Fibroblast of lung (primary cell): Measurements from ENCODE around the gene MTA2. TPM values are rescaled to one million over a fixed set of nuclear protein-coding genes. Genes with fewer than 3 reads are reported as not detected.
"Not testable (repeated sequence)": the region's sequence is repeated elsewhere in the genome, so short reads cannot be mapped to it uniquely, and the experiment has no call there.

Experiments used
- DNase-seq, 2 donors: peaks; one replicate each; pipeline versions ENCODE4 v3.0.0 to v3.0.0-alpha.2; 2010; ENCODE audit warnings: low read depth in 2 of 2
- H2AFZ ChIP-seq: 2 replicates; pipeline ENCODE4 v1.5.1; 2012; ENCODE audit warnings: low read length, control low read depth, inconsistent platforms
- H3K27ac ChIP-seq: 2 replicates; pipeline ENCODE4 v1.5.1; 2011; ENCODE audit warnings: low read length, control low read depth; ENCODE audit not compliant: insufficient read depth
- H3K27me3 ChIP-seq: 2 replicates; pipeline ENCODE4 v1.5.1; 2011; ENCODE audit warnings: mild to moderate bottlenecking, low read length; ENCODE audit not compliant: control insufficient read depth, insufficient read depth
- H3K36me3 ChIP-seq: 2 replicates; pipeline ENCODE4 v1.5.1; 2011; ENCODE audit warnings: low read length; ENCODE audit not compliant: control insufficient read depth, insufficient read depth
- H3K4me1 ChIP-seq: 2 replicates; pipeline ENCODE4 v1.5.1; 2011; ENCODE audit warnings: low read length; ENCODE audit not compliant: control insufficient read depth, insufficient read depth; ENCODE audit errors: extremely low read depth
- H3K4me2 ChIP-seq: 2 replicates; pipeline ENCODE4 v1.5.1; 2011; ENCODE audit warnings: low read length, control low read depth; ENCODE audit not compliant: insufficient read depth; ENCODE audit errors: extremely low read depth
- H3K4me3 ChIP-seq, 4 experiments: fragments of 200-600 bp in 1 of 4; sonication (generic) in 1 of 4; replicated peaks in 1 of 4; 2 replicates each; pipeline ENCODE4 v1.5.1; 2011 to 2016; ENCODE audit warnings: low read length in 4 of 4, low read depth in 3 of 4, mild to moderate bottlenecking in 3 of 4, control low read depth in 2 of 4, inconsistent platforms in 1 of 4, mixed read lengths in 1 of 4; ENCODE audit not compliant: insufficient read depth in 1 of 4; ENCODE audit errors: control extremely low read depth in 1 of 4
- H3K79me2 ChIP-seq: 2 replicates; pipeline ENCODE4 v1.5.1; 2012; ENCODE audit warnings: mild to moderate bottlenecking, low read length, inconsistent platforms; ENCODE audit not compliant: control insufficient read depth, insufficient read depth
- H3K9ac ChIP-seq: 2 replicates; pipeline ENCODE4 v1.5.1; 2011; ENCODE audit warnings: mild to moderate bottlenecking, low read length, control low read depth; ENCODE audit not compliant: insufficient read depth
- H3K9me3 ChIP-seq: 2 replicates; pipeline ENCODE4 v1.5.1; 2012; ENCODE audit warnings: low read depth, low read length; ENCODE audit not compliant: control insufficient read depth, insufficient read depth
- H4K20me1 ChIP-seq: 2 replicates; pipeline ENCODE4 v1.5.1; 2011; ENCODE audit warnings: low read length; ENCODE audit not compliant: control insufficient read depth, insufficient read depth; ENCODE audit errors: extremely low read depth
- CTCF ChIP-seq, 2 donors: IDR thresholded peaks in 1 of 2; conservative IDR thresholded peaks in 1 of 2; 1 replicate in 1 of 2; 2 replicates in 1 of 2; pipeline ENCODE4 v1.5.1; 2011 to 2012; ENCODE audit warnings: low read length in 2 of 2, control low read depth in 1 of 2, inconsistent platforms in 1 of 2, low read depth in 1 of 2, mild to moderate bottlenecking in 1 of 2
- EZH2 ChIP-seq: IDR thresholded peaks from 2 replicates; pipeline ENCODE4 v1.5.1; 2012; ENCODE audit warnings: low read length, control low read depth, mild to moderate bottlenecking; ENCODE audit errors: missing control alignments
- polyA plus RNA-seq, 2 donors: library from polyadenylated mRNA; depleted of rRNA in 1 of 2; stranded (reverse) in 1 of 2; unstranded in 1 of 2; fragments of >200 nt; gene quantifications; 2 replicates each; pipeline ENCODE4 v1.2.1, GENCODE V29; 2011 to 2012; ENCODE audit warnings: missing spikeins in 1 of 2
- total RNA-seq: library from RNA; depleted of rRNA; stranded (reverse); fragments of >200 nt; gene quantifications from 2 replicates; pipeline ENCODE4 v1.2.1, GENCODE V29; 2014

Gene MTA2
- total and polyA plus RNA-seq, 2 donors (not counting 1 experiment from before 2014, with no cell fraction given): 31.4 to 117 TPM

- Histone ChIP-seq H3K9ac (no peak overlapping the region), H2AFZ (no peak overlapping the region), H3K4me2 (no peak overlapping the region), H3K4me1 (peaks cover 11% of the 10 kb centered on the region), H3K9me3 (no peaks in the 10 kb centered on the region), H4K20me1 (no peaks in the 10 kb centered on the region), H3K27me3 (no peaks in the 10 kb centered on the region), H3K4me3 (no peak overlapping the region), H3K27ac (no peak overlapping the region), H3K79me2 (peaks cover 72% of the 10 kb centered on the region), H3K36me3 (peaks cover 22% of the 10 kb centered on the region)
- DNase-seq: no peak
- TF ChIP-seq CTCF (conservative IDR thresholded peaks at IDR 0.05 in 1 of 2, IDR thresholded peaks at IDR 0.05 in 1 of 2; ENCODE audit: low read depth in 1 of 2, low read length in 2 of 2) (no peak), EZH2 (no peak)
Observed at GRCh38 chr11:62567018-62567633, 34.5 kb downstream of the MTA2 start.

- TF ChIP-seq CTCF (conservative IDR thresholded peaks at IDR 0.05 in 1 of 2, IDR thresholded peaks at IDR 0.05 in 1 of 2; ENCODE audit: low read depth in 1 of 2, low read length in 2 of 2): no peak
- TF ChIP-seq EZH2: no peak
- Histone ChIP-seq H3K27me3 (no peaks in the 10 kb centered on the region), H3K4me3 (no peak overlapping the region), H3K4me2 (no peak overlapping the region), H3K9me3 (no peaks in the 10 kb centered on the region), H2AFZ (no peak overlapping the region), H3K4me1 (peaks cover 4% of the 10 kb centered on the region), H3K36me3 (peaks cover 19% of the 10 kb centered on the region), H3K27ac (no peak overlapping the region), H4K20me1 (no peaks in the 10 kb centered on the region), H3K79me2 (peaks cover 63% of the 10 kb centered on the region), H3K9ac (no peak overlapping the region)
- DNase-seq: no peak
Observed at GRCh38 chr11:62566247-62566646, 35.4 kb downstream of the MTA2 start.

DNA sequence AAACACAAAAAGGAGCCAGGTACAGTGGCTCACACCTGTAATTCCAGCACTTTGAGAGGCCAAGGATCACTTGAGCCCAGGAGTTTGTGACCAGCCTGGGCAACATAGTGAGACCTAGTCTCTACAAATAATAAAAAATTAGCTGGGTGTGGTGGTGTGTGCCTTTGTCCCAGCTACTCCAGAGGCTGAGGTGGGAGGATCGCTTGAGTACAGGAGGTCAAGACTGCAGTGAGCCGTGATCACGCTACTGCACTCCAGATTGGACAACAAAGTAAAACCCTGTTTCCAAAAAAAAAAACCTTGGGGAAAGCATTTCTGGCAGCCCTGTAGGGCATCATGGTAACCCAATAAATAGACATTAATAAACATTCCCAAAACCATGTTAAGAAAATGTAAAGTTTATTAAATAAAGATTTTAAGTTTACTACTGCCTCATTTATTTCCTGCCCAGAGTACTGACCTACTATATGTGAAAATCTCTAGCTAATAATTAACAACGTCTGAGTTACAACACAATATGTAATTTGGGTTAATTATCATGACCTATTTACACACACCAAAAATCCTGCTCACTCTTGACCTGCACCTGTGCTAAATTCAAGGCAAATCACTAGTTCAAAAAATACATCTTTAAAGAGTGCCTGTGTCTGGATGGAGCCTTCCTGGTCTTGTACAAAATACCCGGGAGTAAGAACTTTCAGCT is 36.4 kb downstream of the MTA2 start:
- no peaks in the 10 kb centered on the region for H3K27me3 ChIP-seq
- H2AFZ ChIP-seq: no peak overlapping the region
- no peaks in the 10 kb centered on the region for H4K20me1 ChIP-seq
- no peak for TF ChIP-seq EZH2
- TF ChIP-seq CTCF (conservative IDR thresholded peaks at IDR 0.05 in 1 of 2, IDR thresholded peaks at IDR 0.05 in 1 of 2; ENCODE audit: low read depth in 1 of 2, low read length in 2 of 2): no peak
- H3K9me3 ChIP-seq: no peaks in the 10 kb centered on the region
- peaks cover 7% of the 10 kb centered on the region for H3K4me1 ChIP-seq
- no peak overlapping the region for H3K4me2 ChIP-seq
- H3K9ac ChIP-seq: no peak overlapping the region
- peaks cover 15% of the 10 kb centered on the region for H3K36me3 ChIP-seq
- DNase-seq: no peak
- peaks cover 55% of the 10 kb centered on the region for H3K79me2 ChIP-seq
- H3K27ac ChIP-seq: no peak overlapping the region
- no peak overlapping the region for H3K4me3 ChIP-seq

DNA sequence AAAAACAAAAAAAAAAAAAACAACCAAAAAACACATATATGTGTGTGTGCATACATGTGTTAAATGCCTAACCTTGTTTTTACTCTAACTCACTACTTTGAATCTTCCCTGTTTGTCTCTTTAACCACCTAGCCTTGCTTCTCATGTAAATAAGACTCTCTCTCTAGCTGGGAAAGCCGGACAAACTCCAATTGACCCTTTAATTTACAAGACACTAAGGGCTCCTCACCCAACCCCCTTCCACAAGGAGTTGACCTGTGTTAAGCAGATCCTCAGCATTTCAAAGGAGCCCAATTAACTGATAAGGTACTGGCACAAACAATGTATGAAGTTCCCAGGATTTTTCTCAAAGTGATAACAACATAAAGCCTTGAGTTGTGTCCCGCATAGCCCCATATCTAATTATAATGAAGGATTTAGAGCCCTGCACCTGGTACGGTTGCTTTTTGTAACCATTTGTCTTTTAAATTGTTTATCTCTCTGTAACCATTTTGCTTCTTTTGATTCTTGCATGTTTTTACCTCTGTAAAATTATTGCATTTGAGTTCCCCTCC is 39.9 kb downstream of the MTA2 start:
- H3K79me2 ChIP-seq: peaks cover 45% of the 10 kb centered on the region
- H3K27me3 ChIP-seq, H3K4me3 ChIP-seq, H3K27ac ChIP-seq, H4K20me1 ChIP-seq, H3K4me2 ChIP-seq, H3K9ac ChIP-seq, DNase-seq, H3K9me3 ChIP-seq, H2AFZ ChIP-seq: not testable (repeated sequence)
- H3K36me3 ChIP-seq: peaks cover 17% of the 10 kb centered on the region
- peaks cover 20% of the 10 kb centered on the region for H3K4me1 ChIP-seq
